GM13977 (cell line): Measurements from ENCODE around the gene CFAP65.

Source experiments
- DNase-seq: peaks from one replicate; pipeline ENCODE4 v3.0.0; 2012; ENCODE audit warnings: low spot score
- CTCF ChIP-seq: IDR thresholded peaks from 2 replicates; pipeline ENCODE4 v1.5.1; 2012; ENCODE audit warnings: mild to moderate bottlenecking, control low read depth; ENCODE audit not compliant: insufficient read depth; ENCODE audit errors: extremely low read depth, missing control alignments
- in situ Hi-C: fragments of 300-500 bp; cut with MboI; formaldehyde crosslinking; loops from one replicate; pipeline ENCODE4 v1.12.0; 2022; ENCODE audit warnings: low sequenced_read_pairs, low pct_unique_long_range_greater_than_20kb, mixed read lengths, inconsistent platforms; ENCODE audit not compliant: unreplicated experiment

CFAP65 gene

GRCh38 chr2:219076253-219076652 lies 34.9 kb upstream of the CFAP65 start:
- in situ Hi-C loops, result no loop called here
- TF ChIP-seq CTCF, result no peak
- no peak for DNase-seq

GRCh38 chr2:219073413-219074129 lies 32.3 kb upstream of the CFAP65 start:
- in situ Hi-C loops, result no loop called here

GRCh38 chr2:219072741-219073250 lies 31.5 kb upstream of the CFAP65 start:
- in situ Hi-C loops, result no loop called here
- TF ChIP-seq CTCF, result no peak

More at GRCh38 chr2:219073413-219074129, 32.3 kb upstream of the CFAP65 start:
- DNase-seq, result peak; percentile 65
- TF ChIP-seq CTCF, result peak; percentile 68

GRCh38 chr2:219071131-219071816 lies 30.0 kb upstream of the CFAP65 start:
- no peak for TF ChIP-seq CTCF
- in situ Hi-C loops, result no loop called here
- DNase-seq, result no peak

More at GRCh38 chr2:219072741-219073250, 31.5 kb upstream of the CFAP65 start:
- DNase-seq, result peak; percentile 3

GRCh38 chr2:219065484-219065883 lies 24.2 kb upstream of the CFAP65 start:
- in situ Hi-C loops, result loop anchor here (10.0 kb wide), 1 partner anchor 49 kb away; no protein-coding TSS in a partner anchor
- no peak for TF ChIP-seq CTCF
- DNase-seq, result no peak

- DNase-seq, result no peak
- in situ Hi-C loops, result loop anchor here (10.0 kb wide), 1 partner anchor 53 kb away; no protein-coding TSS in a partner anchor
- TF ChIP-seq CTCF, result no peak
These were observed 20.8 kb upstream of the CFAP65 start for GRCh38 chr2:219062081-219062480.
